HG02884 (cell line): Measurements from ENCODE around the gene C3orf62.
"Not testable (repeated sequence)": the region's sequence is repeated elsewhere in the genome, so short reads cannot be mapped to it uniquely, and the experiment has no call there.

Source experiments
- ATAC-seq: cut with Tn5 transposase; IDR thresholded peaks from one replicate; pipeline ENCODE4 v1.9.1; 2021; ENCODE audit warnings: mild to moderate bottlenecking, moderate library complexity; ENCODE audit not compliant: unreplicated experiment

C3orf62 gene

DNA sequence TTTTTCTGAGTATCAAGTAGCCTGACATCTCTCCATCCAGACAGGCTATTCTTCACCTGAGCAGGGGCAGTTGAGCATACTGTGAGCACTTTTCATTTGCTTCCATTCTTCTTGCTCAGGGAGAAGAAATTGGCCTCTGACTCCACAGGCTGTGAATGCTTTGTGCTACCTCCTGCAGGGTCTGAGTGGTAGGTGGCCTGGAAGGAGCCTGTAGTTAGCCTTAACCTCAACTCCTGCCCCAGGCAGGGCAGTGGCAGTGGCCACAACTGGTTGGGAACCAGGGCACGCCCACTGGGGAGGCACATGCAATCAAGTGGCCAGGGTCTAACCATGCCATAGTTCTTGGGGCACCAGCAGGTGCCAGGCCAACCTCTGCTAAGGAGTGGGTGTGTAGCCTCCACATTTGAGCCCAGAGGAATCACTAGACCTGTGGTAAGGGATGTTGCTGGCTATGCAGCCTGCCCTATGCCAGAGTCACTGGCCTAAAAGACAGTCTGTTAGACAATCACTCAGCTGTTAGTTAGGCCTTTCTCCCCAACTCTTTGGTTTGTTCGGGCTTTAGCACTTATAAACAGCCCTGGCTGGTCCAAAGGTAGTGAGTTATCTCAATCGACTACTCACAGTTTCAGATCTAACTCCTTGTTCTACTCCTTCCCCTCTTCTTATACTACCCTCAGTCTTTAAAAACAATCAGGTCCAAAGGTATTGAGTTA is 7.4 kb downstream of the C3orf62 start:
- ATAC-seq = no peak

DNA sequence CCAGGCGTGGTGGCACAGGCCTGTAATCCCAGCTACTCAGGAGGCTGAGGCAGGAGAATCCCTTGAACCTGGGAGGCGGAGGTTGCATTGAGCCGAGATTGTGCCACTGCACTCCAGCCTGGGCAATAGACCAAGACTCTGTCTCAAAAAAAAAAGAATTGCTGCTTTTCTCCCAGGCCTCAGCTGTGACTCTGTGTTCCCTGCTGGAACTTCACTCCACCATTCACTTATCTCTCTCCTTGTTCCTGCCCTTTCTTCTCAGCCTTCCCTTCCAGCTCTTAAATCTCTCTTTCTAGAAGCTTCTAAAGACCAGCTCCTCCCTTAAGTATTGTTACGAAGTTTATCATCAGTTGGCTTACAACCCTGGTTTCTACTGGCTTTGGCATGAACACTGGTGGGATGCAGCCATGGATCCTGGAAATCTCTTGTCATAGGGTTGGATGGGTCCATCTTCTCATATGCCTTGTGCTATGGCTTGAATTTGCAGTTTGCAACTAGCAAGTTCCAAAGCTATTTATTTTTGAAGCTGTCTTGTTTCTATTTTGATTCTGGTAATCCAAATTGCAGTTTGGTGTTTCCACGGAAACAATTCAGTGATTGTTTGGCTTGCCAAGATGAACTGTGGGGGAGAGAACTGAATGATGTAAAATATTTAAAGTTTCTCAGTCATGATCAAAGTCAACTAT is 10.5 kb downstream of the C3orf62 start:
- ATAC-seq = no peak

- no peak for ATAC-seq
These were observed 11.2 kb downstream of the C3orf62 start for GRCh38 chr3:49265661-49266386.

- ATAC-seq = no peak
These were observed 13.7 kb downstream of the C3orf62 start for GRCh38 chr3:49263159-49263889.

DNA sequence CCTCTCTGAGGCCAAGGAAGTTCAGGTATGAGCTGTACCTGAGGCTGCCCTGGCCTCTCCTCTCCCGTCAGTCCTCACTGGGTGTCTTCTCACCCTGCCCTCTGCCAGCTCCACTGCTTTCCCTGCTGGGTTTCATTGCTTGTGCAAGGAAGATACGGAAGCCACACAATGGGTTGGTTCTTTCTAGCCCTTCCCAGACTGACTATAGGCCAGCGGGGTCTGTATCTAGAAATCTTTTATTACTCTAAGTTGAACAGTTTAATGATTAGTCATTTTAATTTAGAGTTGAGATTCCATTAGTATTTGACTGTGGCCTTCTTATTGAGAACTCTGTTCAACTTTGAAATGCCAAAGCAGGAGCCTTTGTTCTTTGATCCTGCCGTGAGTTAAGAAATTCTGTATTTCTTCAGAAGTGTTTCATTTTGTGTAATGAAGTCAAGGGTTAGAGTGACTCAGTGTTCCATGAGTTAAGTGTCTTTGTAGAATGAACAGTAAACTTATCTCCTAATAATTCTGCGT is 16.2 kb downstream of the C3orf62 start:
- no peak for ATAC-seq

DNA sequence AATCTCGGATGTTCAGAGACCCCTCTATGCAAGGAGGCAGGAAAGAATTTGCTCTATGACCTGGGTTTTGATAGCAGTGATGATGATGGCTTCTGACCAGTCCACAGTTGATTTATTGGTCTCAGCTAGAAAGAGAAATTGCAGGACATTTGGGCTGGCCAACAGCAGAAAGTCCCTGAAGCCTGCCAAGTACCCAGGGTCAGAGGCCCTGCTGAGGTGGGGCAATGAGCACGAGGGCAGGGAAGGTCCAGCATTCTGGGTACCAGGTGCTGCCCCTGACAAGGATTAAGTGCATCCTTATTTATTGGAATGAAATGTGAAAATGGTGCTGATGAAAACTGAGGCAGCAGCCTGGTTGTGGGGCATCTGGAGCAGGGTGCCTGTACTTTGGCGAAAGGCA is 19.8 kb downstream of the C3orf62 start:
- ATAC-seq = no peak

- ATAC-seq = no peak
These were observed 21.1 kb downstream of the C3orf62 start for GRCh38 chr3:49255718-49256511.

GRCh38 chr3:49255112-49255511 is 21.9 kb downstream of the C3orf62 start:
- ATAC-seq = no peak

GRCh38 chr3:49253512-49253911 is 23.5 kb downstream of the C3orf62 start:
- ATAC-seq = no peak

- ATAC-seq = no peak
These were observed 28.2 kb downstream of the C3orf62 start for GRCh38 chr3:49248840-49249227.

GRCh38 chr3:49244581-49245205 is 32.3 kb downstream of the C3orf62 start:
- ATAC-seq = no peak

GRCh38 chr3:49240091-49240490 is 36.9 kb downstream of the C3orf62 start:
- not testable (repeated sequence) for ATAC-seq

DNA sequence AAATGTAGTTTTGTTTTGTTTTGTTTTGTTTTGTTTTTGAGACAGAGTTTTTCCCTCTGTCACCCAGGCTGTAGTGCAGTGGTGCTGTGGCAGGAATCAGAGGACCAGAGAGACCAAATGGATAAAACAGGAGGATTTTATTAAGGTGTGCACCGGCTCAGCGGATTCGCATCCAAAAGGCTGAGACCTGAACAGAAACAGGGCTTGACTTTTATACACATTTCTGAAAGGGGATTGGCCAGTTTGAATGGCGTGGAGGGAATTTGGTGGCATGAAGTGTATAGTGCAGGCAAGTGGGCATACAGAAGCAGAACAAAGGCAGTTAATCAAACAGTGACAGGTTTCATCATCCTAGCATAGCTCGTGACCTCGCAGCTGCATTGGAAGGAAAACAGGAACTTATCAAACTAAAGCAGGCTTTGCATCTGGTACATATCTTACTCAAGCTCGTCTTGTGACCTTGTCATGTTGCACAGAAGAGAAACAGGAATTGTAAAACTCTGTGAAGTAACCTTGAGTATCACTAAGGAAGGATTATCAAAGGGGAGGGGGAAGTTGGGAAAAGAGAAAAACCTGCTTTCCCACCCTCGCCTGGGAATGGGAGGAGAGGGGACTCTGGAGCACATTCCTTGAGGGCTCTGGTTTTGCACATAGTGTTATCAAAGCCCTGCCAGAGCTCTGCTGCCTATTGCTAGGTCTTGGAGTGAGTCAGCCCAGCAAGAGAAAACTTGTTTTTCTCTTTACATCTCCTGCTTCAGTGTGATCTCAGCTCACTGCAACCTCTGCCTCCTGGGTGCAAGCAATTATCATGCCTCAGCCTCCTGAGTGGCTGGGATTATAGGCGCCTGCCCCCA is 38.5 kb downstream of the C3orf62 start:
- no peak for ATAC-seq

GRCh38 chr3:49237344-49237743 is 39.7 kb downstream of the C3orf62 start:
- ATAC-seq = no peak

DNA sequence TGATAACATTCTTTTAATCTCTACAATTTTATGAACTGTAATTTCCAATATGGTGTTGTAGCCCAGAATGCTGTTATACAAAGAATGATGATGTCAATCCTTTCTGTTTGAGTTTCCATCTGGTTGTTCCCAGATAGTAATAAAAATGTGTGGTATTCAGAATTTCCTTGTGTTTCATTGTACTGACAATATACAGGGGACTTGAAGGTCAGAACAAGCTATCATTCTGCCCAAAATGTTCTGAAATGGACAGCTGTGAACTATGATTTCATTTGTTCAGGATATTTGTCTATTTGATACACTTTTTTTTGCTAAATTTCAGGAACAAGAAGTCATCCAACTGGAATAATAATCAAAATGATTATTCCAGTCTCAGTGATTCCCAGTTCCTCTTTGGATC is 40.8 kb downstream of the C3orf62 start:
- no peak for ATAC-seq

- not testable (repeated sequence) for ATAC-seq
These were observed 48.2 kb downstream of the C3orf62 start for GRCh38 chr3:49228817-49229216.

GRCh38 chr3:49222002-49222401 is 55.0 kb downstream of the C3orf62 start:
- no peak for ATAC-seq

DNA sequence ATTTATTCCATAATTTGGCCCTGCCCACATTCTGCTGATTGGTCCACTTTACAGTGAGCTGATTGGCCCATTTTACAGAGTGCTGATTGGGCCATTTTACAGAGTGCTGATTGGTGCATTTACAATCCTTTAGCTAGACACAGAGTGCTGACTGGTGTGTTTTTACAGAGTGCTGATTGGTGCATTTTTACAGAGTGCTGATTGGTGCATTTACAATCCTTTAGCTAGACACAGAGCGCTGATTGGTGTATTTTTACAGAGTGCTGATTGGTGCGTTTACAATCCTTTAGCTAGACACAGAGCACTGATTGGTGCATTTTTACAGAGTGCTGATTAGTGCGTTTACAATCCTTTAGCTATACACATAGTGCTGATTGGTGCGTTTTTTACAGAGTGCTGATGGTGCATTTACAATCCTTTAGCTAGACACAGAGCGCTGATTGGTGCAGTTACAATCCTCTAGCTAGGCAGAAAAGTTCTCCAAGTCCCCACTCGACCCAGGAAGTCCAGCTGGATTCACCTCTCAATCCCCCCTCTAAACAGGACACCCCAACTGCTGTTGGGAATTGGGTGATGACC is 56.0 kb downstream of the C3orf62 start:
- not testable (repeated sequence) for ATAC-seq
